HCT116 (cell line): ENCODE measurements around the gene PCED1A.

ENCODE experiments used
- CTCF ChIP-seq, 3 experiments: fragments of 200-600 bp in 1 of 3; sonication (generic) in 1 of 3; IDR thresholded peaks in 2 of 3; conservative IDR thresholded peaks in 1 of 3; 2 replicates each; pipeline ENCODE4 v1.5.1; 2012 to 2017; ENCODE audit warnings: low read depth in 2 of 3, low read length in 2 of 3, antibody characterized with exemption in 1 of 3, borderline replicate concordance in 1 of 3, control low read depth in 1 of 3, mild to moderate bottlenecking in 1 of 3, mixed read lengths in 1 of 3, mixed run types in 1 of 3, moderate library complexity in 1 of 3; ENCODE audit not compliant: insufficient read depth in 1 of 3
- EGR1 ChIP-seq: IDR thresholded peaks from 2 replicates; pipeline ENCODE4 v1.6.1; 2012; ENCODE audit warnings: low read depth
- EZH2phosphoT487 ChIP-seq: fragments of 200-600 bp; IDR thresholded peaks from 2 replicates; pipeline ENCODE4 v1.6.1; 2018; ENCODE audit warnings: antibody characterized with exemption, borderline replicate concordance
- JUND ChIP-seq: IDR thresholded peaks from 2 replicates; pipeline ENCODE4 v1.6.1; 2012
- MAX ChIP-seq: IDR thresholded peaks from 2 replicates; pipeline ENCODE4 v1.6.1; 2012
- POLR2A ChIP-seq: IDR thresholded peaks from 2 replicates; pipeline ENCODE4 v1.7.0; 2011; ENCODE audit warnings: borderline replicate concordance; ENCODE audit not compliant: insufficient read depth, insufficient read length; ENCODE audit errors: extremely low read depth
- POLR2AphosphoS5 ChIP-seq: IDR thresholded peaks from 2 replicates; pipeline ENCODE4 v1.6.1; 2011; ENCODE audit warnings: mild to moderate bottlenecking, low read depth, low read length, moderate library complexity
- SP1 ChIP-seq: IDR thresholded peaks from 2 replicates; pipeline ENCODE4 v1.6.1; 2012; ENCODE audit warnings: low read depth
- YY1 ChIP-seq: IDR thresholded peaks from 2 replicates; pipeline ENCODE4 v1.6.1; 2011; ENCODE audit warnings: low read length, low read depth, moderate library complexity, mild to moderate bottlenecking; ENCODE audit not compliant: insufficient replicate concordance; ENCODE audit errors: extremely low read depth

GRCh38 chr20:2847802-2848201 lies 7.3 kb upstream of the PCED1A start:
- no peak for TF ChIP-seq EGR1
- TF ChIP-seq CTCF (IDR thresholded peaks at IDR 0.05 in 2 of 3, conservative IDR thresholded peaks at IDR 0.05 in 1 of 3; ENCODE audit: borderline replicate concordance in 1 of 3, insufficient read depth in 1 of 3, low read depth in 2 of 3, low read length in 2 of 3): no peak
- no peak for TF ChIP-seq JUND
- TF ChIP-seq SP1: no peak
- no peak for TF ChIP-seq POLR2A
- no peak for TF ChIP-seq MAX
- TF ChIP-seq YY1: no peak
- TF ChIP-seq EZH2phosphoT487: no peak
- TF ChIP-seq POLR2AphosphoS5: no peak
